Lung (tissue), 12 donors: ENCODE data around the gene ABHD3. TPM values are rescaled to one million over a fixed set of nuclear protein-coding genes. Genes with fewer than 3 reads are reported as not detected.

ENCODE experiments used
- ATAC-seq: fragments of 200-7000 bp; cut with Tn5 transposase; one replicate; pipeline ENCODE4 v1.9.1; 2020; ENCODE audit warnings: moderate number of reproducible peaks; ENCODE audit not compliant: insufficient read depth, low FRiP score
- DNase-seq, 3 donors: peaks; one replicate each; pipeline ENCODE4 v3.0.0-alpha.2; 2013 to 2017
- H3K27ac ChIP-seq, 2 donors: one replicate each; pipeline ENCODE4 v1.5.1; 2013; ENCODE audit warnings: mild to moderate bottlenecking in 2 of 2, moderate library complexity in 2 of 2, control low read depth in 1 of 2, inconsistent platforms in 1 of 2, low read depth in 1 of 2, low read length in 1 of 2
- H3K27me3 ChIP-seq, 3 donors: one replicate each; pipeline ENCODE4 v1.5.1; 2013; ENCODE audit warnings: low read length in 2 of 3; ENCODE audit not compliant: control insufficient read depth in 3 of 3, insufficient read depth in 3 of 3
- H3K36me3 ChIP-seq, 4 donors: one replicate each; pipeline ENCODE4 v1.5.1; 2013; ENCODE audit warnings: low read length in 4 of 4, mild to moderate bottlenecking in 1 of 4, moderate library complexity in 1 of 4; ENCODE audit not compliant: control insufficient read depth in 4 of 4, insufficient read depth in 4 of 4
- H3K4me1 ChIP-seq, 5 donors: one replicate each; pipeline ENCODE4 v1.5.1; 2013; ENCODE audit warnings: low read length in 5 of 5, mild to moderate bottlenecking in 2 of 5, moderate library complexity in 1 of 5; ENCODE audit not compliant: control insufficient read depth in 5 of 5, insufficient read depth in 5 of 5
- H3K4me3 ChIP-seq: one replicate; pipeline ENCODE4 v1.5.1; 2013; ENCODE audit warnings: mild to moderate bottlenecking, control low read depth, moderate library complexity
- H3K9ac ChIP-seq, 2 donors: one replicate each; pipeline ENCODE4 v1.5.1; 2013; ENCODE audit warnings: low read length in 2 of 2, control low read depth in 1 of 2; ENCODE audit not compliant: insufficient read depth in 1 of 2
- H3K9me3 ChIP-seq, 4 donors: one replicate each; pipeline ENCODE4 v1.5.1; 2013; ENCODE audit warnings: low read length in 3 of 4, mild to moderate bottlenecking in 1 of 4, moderate library complexity in 1 of 4; ENCODE audit not compliant: control insufficient read depth in 4 of 4, insufficient read depth in 3 of 4
- CTCF ChIP-seq: IDR thresholded peaks from 2 replicates; pipeline ENCODE4 v1.5.1; 2012; ENCODE audit warnings: mild to moderate bottlenecking; ENCODE audit errors: control extremely low read depth, extremely low read depth
- WGBS, 2 donors: extraction: QIAGEN DNeasy Blood & Tissue Kit; methylation state at CpG; one replicate each; pipeline ENCODE4 v1.1.7; 2013; 5-methylcytosine and 5-hydroxymethylcytosine counted together
- polyA plus RNA-seq, 2 donors: library from polyadenylated mRNA; stranded (reverse); fragments of 200-250 nt; gene quantifications; one replicate each; pipeline ENCODE4 v1.2.1, GENCODE V29; 2013
- total RNA-seq, 2 donors: library from RNA; depleted of rRNA in 1 of 2; stranded (reverse); fragments of >200 nt in 1 of 2; gene quantifications; one replicate each; pipeline ENCODE4 v1.2.1, GENCODE V29; 2014 to 2021
- donor health status: control.
- donor health status: control.
- donor health status: Bipolar disorder and iron deficiency.
- donor health status: healthy.
- donor health status: DM: yes; HTN: yes; CAD: no.

The ABHD3 gene
- total and polyA plus RNA-seq, 4 donors = 20.8 to 31.3 (median 22.9) TPM

GRCh38 chr18:21706386-21706865 is 1.9 kb upstream of the ABHD3 start:
- H3K27me3 ChIP-seq = no peaks in the 10 kb centered on the region
- peaks cover 0 to 6% (median 0%) of the 10 kb centered on the region in 5 donors for H3K4me1 ChIP-seq
- WGBS, 2 donors = 98 to 99% methylated on average over 21 to 28 of the region's 28 CpGs
- no peak for ATAC-seq
- H3K27ac ChIP-seq = no peak overlapping the region
- no peak overlapping the region for H3K9ac ChIP-seq
- H3K9me3 ChIP-seq = no peaks in the 10 kb centered on the region
- no peak for TF ChIP-seq CTCF
- H3K36me3 ChIP-seq = peaks cover 0 to 2% (median 0%) of the 10 kb centered on the region in 4 donors
- no peak for DNase-seq
- H3K4me3 ChIP-seq = no peak overlapping the region

GRCh38 chr18:21703241-21703820 is 1.2 kb downstream of the ABHD3 start:
- 2 to 6% methylated on average over 17 of the region's 17 CpGs for WGBS, 2 donors
- Histone ChIP-seq H3K36me3 (peaks cover 0 to 8% (median 2%) of the 10 kb centered on the region in 4 donors), H3K9me3 (no peaks in the 10 kb centered on the region), H3K4me1 (peaks cover 0 to 6% (median 0%) of the 10 kb centered on the region in 5 donors), H3K27ac (peak overlapping the region; percentile 82 to 97), H3K27me3 (no peaks in the 10 kb centered on the region), H3K9ac (peak overlapping the region in 1 of 2 donors; percentile 84), H3K4me3 (peak overlapping the region; percentile 71)
- DNase-seq = no peak
- no peak for TF ChIP-seq CTCF
- ATAC-seq = no peak

GRCh38 chr18:21702602-21703001 is 2.0 kb downstream of the ABHD3 start:
- Histone ChIP-seq H3K9ac (no peak overlapping the region), H3K4me1 (peaks cover 0 to 6% (median 0%) of the 10 kb centered on the region in 5 donors), H3K27ac (no peak overlapping the region), H3K27me3 (no peaks in the 10 kb centered on the region), H3K4me3 (no peak overlapping the region), H3K9me3 (no peaks in the 10 kb centered on the region), H3K36me3 (peaks cover 0 to 12% (median 2%) of the 10 kb centered on the region in 4 donors)
- WGBS, 2 donors = 90 to 91% methylated on average over 5 of the region's 5 CpGs
- DNase-seq (no peak), ATAC-seq (no peak)
- no peak for TF ChIP-seq CTCF
